GM19035 (cell line): ENCODE measurements around the gene GRIK2.
"Not testable (repeated sequence)": the region's sequence is repeated elsewhere in the genome, so short reads cannot be mapped to it uniquely, and the experiment has no call there.

ENCODE experiments used
- ATAC-seq: cut with Tn5 transposase; IDR thresholded peaks from one replicate; pipeline ENCODE4 v1.9.1; 2021; ENCODE audit not compliant: unreplicated experiment

GRIK2 gene

DNA sequence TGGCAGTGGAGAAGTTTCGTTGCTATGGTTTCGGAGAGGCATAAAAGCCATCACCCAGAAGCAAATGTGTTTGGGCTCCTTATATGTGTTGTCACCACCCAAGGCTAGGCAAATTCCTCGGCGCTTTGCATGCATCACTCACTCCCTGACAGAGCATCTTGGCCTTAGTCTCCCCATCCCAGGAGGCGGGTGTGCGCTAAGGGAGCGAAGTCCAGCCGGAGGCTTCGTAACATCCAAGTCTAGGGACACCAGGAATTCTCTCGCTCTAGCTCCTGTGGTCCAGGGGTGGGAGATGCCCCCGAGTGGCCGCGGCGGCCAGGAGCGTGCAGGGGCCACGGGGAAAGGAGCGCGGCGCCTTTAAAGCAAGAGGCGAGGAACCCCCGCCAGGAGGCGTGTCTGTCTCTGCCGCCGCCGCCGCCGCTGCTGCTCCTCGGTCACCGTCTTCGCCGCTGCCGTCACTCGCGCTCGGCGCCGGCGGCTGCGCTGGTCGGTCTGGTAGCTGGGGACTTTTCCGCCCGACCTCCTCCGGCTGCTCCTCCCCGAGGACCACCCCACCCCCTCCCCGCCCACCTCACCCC, at the start of gene GRIK2:
TSS of gene GRIK2 (plus strand) at position 458 of the 578 bp plus-strand sequence.
- ATAC-seq, result peak; percentile 85

DNA sequence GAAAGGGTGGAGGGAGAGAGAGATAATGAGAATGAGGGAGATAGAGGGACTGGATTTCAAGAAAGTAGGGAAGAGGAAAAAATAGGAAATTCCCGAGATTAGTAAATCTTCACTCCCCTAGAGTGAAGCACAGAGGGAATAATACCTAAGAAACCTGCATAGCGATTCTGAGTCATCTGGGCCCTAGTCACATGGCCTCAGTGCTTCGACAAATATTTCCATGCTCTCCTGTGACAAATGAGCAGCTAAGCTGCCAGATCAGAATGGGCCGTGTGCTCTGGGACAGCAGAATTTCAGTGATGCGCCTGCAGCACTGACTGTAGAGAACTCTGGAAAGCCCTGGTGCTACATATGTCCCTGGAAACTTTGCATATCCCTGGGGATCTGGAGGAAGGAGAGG, 48.6 kb upstream of the GRIK2 start:
- no peak for ATAC-seq

DNA sequence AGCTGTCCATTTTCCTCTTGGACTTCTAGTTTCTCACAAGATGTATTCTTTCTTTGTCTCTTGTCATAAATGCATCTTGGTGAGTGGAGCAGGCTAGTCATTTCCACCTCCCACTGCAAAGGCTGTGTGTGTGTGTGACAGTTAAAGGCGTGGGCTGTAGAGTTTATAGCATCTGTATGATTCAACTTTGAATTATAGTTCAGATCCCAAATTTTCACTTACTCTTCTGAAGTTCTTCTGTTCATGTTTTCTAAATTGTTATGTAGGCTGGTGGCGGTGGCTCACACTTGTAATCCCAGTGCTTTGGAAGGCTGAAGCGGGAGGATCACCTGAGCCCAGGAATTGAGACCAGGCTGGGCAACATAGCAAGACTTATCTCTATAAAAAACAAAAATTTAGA, 44.7 kb upstream of the GRIK2 start:
- no peak for ATAC-seq

DNA sequence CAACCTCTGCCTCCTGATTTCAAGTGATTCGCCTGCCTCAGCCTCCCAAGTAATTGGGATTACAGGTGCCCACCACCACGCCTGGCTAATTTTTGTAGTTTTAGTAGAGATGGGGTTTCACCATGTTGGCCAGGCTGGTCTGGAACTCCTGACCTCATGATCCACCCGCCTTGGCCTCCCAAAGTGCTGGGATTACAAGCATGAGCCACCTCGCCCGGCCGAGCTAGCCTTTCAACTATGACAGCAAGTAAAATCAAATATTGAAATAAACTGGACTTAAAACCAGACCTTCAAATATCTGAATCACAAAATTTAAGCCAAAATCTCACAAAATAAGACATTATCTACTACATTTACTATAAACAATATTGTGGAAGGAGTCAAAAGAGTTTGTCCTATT, 42.9 kb upstream of the GRIK2 start:
- ATAC-seq, result not testable (repeated sequence)

DNA sequence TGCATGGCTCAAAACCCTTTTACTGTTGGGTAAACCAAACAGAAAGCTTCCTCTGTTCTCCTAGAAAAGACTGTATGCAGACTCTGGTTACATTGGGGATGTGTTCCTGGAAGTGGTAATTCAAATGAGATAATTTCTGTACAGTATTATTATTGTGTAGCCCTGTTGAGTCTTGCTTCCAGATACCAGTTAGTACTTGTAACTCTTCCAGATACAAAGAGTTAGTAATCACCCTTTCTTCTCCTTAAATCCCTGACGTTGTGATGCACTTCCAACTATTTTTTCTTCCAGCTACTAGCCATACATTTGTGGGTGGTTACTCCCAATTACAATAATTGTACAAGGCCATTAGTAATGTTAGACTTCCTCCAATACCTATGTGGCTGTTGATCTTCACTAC, 42.3 kb upstream of the GRIK2 start:
- no peak for ATAC-seq

DNA sequence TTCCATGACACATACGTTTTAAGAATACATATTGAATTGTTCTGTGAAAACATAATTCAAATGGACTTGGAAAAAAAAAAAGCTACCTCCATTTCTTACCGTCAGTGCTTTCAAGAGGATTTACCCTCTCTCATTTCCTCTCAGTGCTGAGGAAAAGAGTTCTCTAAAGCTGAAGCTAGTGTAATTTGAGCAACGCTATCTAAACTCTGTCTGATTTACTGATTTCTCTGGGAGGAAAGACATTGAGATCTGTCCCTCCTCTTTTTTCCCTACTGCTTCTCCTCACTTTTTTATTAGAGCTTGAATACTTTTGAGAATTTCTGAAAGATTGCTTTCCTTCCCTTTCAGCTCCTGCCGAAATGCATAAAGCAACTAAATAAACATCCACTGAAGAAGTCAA, 41.2 kb upstream of the GRIK2 start:
- ATAC-seq, result no peak

DNA sequence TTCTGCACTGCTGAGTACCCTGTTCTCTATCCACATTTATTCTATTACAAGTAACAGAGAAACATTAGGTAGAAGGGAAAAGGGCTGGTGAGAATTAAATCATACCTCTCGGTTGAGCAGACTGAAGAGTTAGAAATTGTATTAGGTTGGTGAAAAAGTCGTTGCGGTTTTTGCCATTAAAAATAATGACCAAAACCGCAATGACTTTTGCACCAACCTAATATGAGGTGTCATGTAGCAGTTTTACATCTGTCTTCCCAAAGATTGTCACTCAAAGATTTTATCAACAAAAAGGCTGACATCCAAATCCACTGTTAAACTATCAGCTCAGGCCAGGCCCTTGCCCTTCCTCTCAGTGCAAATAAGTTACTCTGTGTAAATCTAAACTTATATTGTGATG, 28.3 kb upstream of the GRIK2 start:
- no peak for ATAC-seq

DNA sequence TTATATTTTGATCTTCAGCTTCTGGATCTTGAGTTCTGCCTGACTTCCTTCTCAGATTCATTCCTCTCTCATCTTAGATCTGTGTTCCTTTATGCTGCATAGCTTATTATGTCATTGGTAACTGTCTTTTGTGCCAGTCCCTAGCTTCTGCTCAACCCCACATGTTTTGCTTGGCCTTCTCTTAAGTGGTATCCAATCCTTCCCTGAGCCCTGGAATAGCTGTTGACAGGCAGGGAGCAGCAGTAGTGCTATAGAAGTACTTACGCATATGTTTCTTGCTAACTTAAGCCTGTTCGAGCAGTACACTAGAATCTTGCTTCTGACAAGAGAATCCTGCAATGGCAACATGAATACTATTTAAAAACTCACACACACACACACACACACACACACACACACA, 13.6 kb upstream of the GRIK2 start:
- ATAC-seq, result no peak

DNA sequence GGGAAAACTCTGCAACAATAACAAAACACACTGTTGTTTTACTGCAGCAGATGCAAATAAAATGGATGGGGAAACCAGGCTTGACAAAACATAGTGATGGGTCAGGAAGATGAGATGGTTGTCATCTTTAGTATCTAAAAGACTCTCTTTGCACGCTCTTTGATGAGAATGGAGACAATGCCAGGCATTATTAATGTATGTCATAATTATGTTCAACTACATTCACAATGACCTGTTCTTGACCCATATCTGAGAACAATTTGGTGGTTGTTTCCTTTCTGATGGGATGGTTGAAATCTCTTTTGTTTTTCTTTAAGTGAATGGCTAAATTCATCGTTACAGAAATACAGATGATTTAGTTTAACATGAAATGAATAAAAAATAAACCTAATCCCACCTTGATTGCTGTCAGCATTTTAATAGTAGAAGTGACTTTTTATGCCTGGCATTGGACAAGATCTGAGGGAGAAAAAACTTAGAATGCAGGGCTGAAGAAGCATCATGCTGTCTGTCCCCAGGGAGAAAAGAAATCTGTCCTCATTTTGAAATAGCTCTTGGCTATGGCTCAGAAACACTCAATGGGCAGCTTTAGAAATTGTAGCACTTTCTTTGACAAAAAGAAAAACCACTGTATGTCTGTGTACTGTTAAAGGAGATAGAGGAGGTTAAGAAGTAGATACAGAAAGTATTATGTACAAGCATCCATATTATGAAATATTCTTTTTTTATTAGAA, 12.4 kb upstream of the GRIK2 start:
- ATAC-seq, result no peak

DNA sequence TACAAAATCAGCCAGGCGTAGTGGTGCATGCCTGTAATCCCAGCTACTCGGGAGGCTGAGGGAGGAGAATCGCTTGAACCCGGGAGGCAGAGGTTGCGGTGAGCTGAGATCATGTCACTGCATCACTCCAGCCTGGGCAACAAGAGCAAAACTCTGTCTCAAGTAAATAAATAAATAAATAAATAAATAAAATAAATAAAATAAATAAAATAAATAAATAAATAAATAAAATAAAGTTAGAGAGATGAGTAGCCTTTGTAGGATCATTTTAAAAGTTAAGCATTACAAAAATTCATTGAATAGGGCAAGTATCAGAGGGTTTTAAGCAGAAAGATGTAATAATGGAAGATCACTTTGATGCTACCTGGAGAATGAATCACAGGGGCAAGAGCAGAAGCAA, 9.8 kb upstream of the GRIK2 start:
- ATAC-seq, result not testable (repeated sequence)

DNA sequence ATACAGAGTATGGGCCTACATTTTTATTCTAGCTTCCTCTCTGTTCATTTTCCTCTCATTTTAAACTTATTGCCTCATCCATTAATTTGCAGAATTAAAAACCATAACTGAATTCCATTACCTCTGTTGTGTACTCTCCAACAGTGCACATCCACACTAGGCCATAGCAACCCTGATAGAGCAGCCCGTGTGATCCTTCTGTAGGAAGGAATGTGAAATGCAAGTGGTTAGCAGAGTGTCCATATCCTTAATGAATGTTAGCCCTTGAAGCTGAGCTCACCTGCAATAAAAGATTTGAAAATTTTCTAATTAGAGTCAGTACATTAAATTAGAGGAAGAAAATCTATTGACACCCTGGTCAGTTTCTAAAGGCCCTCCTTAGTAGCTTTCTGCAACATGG, 6.5 kb upstream of the GRIK2 start:
- no peak for ATAC-seq

DNA sequence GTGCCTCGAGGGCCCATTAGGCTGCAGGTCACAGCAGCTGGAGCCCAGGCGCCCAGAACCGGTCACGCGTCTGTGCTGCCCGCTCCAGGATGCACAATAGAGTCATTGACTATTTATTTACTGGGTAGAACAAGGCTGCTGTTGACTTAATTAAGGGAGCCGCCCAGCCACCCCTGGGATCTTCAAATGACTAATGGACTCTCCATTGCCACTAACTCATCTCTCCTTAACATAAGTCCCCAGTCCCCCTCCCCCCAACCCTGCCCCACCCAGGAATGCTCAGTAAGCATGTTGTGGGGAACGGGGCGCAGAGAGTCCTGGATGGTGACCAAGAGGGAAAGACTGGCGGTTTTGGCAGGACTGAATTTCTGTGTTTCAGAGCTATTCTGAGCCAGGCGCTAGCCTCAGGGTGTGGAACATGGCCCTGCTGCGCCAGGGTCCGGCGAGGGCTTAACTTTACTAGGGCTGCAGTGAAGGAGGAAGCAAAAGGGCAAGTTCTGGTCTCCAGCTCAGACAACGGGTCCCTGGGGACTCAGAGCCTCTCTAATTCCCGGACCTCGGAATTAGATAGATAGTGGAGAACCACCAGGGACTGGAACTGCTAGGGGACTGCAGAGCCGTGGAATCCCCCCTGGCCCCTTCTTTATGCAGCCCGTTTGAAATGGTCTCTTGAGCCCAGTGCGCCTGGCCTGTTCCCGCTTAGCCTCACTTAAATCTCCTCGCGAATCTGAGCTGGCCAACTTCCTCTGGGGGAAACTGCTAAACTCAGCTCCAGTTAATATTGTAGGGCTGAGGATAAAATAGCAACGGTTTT, 1.5 kb upstream of the GRIK2 start:
- no peak for ATAC-seq

DNA sequence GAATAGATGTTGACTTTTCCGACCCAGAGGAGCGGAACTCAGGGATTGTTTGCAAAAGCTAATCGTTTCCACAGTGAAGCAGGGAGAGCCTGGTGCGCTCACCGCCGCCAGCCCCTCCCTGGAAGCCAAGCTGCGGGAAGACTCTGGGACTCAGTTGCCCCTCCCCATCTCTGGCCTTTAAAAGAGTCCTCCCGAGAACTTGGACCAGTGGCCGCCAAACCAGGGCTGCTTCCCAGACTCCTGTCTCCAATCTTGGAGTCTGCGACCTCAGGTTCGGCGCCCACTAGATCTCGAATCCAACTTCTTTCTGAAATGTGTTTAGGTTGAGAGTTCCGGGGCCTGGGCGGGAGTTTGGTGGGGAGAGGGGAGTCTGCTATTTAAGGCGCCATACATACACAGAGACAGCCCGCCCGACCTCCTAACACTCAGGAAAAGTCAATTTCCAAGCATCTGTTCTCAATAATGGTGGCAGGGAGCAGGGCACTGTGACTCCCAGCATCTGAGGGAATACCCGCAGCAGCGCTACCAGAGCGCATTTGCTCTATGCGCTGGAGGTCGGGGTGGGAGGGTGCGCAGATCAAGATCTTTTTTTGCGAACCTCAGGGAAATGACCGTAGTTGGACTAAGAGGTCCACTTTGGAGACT, 800 bp upstream of the GRIK2 start:
- no peak for ATAC-seq

DNA sequence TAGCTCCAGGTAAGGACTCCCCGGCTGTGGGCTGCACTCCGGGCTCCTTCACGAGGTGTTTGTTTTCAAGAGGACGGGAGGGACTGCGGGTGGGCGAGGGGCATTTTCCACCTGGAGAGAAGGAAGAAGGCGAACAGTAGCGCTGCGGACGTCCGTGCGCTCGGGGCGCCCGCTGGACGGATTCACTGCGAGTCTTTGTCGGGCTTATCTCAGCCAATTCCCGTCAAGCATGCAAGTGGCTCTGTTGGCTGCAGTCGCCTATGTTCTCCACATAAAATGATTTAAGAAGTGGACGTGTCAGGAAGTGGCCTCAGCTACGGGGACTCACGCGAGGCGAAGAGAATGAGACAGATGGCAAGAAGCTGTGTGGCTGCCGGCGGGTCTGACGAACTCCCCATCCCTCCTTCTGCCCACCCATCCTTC, 332 bp downstream of the GRIK2 start:
- ATAC-seq, result peak; percentile 19

DNA sequence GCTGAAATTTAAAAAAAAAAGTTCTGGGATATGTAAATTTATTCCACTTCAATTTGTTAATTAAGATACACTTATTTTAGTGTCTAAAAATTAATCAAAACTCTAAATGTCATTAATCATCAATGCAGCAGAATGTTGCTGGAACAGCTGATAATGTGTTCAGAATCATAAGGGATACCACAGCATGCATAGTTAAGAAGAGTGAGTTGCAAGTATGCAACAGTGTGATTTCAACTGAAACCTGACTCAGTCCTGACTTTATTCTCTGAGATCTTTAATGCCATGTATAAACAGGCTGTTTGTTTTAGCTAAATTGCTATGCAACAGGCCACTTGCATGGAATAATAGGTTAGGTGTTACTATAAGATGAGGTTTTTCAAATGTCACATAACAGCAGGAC, 1.4 kb downstream of the GRIK2 start:
- ATAC-seq, result no peak

DNA sequence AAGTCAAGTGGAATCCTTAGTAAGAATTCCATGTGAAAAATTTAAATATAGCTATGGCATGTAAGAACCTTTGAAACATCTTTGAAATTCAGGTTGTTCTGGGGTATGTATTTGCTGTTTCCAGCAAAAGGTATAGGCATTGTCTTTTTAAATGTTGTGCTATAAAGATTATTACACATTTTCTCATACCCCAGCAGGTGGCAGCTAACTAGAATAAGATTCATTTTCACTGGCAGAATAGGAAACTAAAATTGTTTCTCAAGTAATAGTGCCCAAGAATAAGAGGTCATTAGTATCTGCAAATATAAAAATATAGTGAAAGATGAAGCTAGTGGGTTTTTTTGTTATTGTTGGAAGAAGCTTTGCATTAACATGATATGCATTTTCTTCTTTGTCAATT, 1.8 kb downstream of the GRIK2 start:
- ATAC-seq, result no peak

DNA sequence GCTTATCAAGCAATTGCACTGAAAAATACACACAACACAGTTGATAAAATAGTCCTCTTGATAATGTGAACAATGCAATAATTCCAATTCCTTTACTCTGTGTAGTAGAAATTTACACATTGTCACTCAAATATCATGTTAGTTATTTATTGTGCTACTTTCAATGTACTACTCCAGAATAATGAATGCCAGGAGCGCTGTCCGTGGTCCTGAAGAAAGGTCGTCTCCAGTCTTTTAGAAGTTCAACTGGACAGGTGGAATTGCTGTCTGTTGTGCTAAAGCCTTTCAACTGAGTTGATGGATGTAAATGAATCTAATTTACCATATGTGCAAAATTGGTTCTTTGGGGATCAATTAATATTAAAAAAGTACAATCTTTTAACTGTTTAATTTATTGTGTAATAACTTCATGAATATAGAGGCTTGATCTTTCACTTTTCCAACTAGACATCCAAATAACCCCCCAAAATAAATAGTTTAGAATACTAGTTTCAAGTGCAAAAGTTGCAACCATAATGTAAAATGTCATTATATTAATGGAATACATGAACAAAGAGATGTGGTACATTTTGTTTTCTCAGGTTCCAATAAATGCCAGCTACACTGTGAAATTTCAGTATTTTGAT, 3.2 kb downstream of the GRIK2 start:
- ATAC-seq, result no peak

DNA sequence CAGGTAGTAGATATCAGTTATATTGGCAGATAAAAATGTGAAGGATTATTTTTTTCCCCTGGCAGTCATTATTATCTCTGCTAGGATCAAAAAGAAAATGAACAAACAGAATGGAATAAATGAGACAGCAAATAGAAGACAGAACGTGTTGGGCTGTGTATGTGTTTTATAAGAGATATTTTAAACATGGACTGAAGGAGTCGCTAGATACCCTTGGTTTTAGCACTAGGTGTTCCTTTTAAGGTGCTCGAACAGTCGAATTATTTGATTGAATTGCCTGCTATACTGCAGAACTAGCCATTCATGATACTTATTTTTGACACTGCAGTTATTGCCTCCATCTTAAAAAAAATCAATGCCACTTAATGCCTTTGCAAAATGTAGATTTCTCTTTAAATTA, 3.7 kb downstream of the GRIK2 start:
- no peak for ATAC-seq

DNA sequence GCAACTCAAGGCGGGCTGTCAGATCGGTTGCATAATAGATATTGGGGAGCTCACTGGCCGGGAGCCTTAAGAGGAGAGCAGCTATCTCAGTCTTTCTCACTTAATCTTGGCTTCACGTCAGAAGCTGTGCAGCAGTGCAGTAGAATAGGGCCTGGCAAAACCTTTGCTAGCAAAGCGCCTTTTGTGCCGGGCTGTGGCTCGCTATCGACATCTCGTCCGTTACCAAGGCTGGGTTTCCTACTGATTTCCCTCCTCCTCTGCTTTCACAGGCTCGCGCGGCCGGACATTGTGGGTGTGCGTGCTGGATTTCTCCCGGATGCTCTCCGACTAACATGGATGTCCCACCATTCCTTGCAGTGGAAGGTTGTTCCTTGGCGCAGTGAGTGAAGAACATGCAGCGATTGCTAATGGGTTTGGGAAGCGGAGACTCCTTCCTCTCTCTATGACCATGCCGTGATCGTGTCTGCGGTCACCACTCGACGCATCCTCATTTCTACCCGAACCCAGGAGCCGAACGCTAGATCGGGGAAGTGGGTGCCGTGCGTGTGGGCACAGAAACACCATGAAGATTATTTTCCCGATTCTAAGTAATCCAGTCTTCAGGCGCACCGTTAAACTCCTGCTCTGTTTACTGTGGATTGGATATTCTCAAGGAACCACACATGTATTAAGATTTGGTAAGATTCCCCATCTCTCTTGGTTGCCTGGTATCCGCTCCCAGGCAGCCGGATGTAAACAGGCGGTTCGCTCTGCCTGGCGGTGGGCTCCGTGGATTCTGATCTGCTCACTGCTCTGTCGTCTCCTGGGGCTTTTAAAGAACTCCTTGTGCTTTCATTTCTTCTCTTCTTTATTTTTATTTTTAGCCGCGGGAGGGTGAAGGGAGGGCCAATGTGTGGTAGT, 5.5 kb downstream of the GRIK2 start:
- no peak for ATAC-seq

DNA sequence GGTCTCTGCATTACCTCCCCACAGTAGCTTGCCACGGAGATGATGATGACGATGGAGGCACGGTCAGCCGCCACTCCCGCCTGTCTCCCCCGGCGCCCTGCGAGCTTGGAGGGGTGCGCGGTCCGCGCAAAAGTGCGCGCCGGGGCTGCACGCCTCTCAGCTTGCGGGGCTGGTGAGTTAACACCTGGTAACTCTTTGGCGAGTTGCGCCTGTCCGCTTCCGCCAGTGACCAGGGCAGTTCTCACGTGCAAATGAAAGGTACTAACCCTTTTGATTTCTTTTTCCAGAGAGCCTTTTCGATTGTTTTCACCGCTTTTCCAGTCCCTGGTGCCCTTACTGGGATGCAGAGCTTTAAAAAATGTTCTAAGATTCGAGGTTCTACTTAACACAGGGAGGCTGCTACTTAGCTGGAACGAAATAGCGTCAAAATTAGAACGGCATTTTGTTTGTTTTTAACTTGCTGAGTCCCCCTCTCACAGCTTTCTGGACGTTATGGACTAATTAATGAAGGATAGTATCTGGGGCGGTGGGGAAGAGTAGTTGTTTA, 6.2 kb downstream of the GRIK2 start:
- no peak for ATAC-seq
